ENCODE data around the gene P2RX4. TPM values are rescaled to one million over a fixed set of nuclear protein-coding genes. Genes with fewer than 3 reads are reported as not detected.

The P2RX4 gene
- total and polyA plus RNA-seq, 2 of the 13 experiments (the other 11 are each of a cell fraction or from before 2014, with no cell fraction given): 13.8 to 30.8 TPM

- WGBS (ENCODE audit: low lambda C conversion rate): 39% methylated on average over 3 of the region's 3 CpGs
- no peaks in the 10 kb centered on the region for H3K9me3 ChIP-seq (ENCODE audit: low read length)
- peaks cover 12% of the 10 kb centered on the region for H3K4me1 ChIP-seq (ENCODE audit: insufficient read depth, low read length)
- ATAC-seq: no peak
- POLR2A ChIA-PET: no interaction called here
- no peak overlapping the region for H2AFZ ChIP-seq (ENCODE audit: low read length)
- no peak for DNase-seq (ENCODE audit: low spot score)
- no peaks in the 10 kb centered on the region for H3K36me3 ChIP-seq (replicated peaks in 1 of 2; ENCODE audit: control insufficient read depth in 1 of 2, insufficient read depth in 2 of 2, low read length in 2 of 2)
- in situ Hi-C loops (cut with HindIII; ENCODE audit: extremely low pct_ligation_motif_present, low pct_unique_long_range_greater_than_20kb) (no loop called here), intact Hi-C loops (cut with micrococcal nuclease; ENCODE audit: unreplicated experiment) (no loop called here)
- CTCF ChIA-PET (ENCODE audit: low intra/inter-chr PET ratio, low total read pairs): no interaction called here
- no peaks in the 10 kb centered on the region for H3K79me2 ChIP-seq (ENCODE audit: insufficient read depth, low read length)
- H3K9ac ChIP-seq (ENCODE audit: insufficient read depth, low read depth, low read length): no peak overlapping the region
- no peak for FAIRE-seq
- no peak overlapping the region for H3K4me3 ChIP-seq (replicated peaks in 1 of 3; ENCODE audit: insufficient read depth in 1 of 3, low read depth in 2 of 3, low read length in 3 of 3)
- no peaks in the 10 kb centered on the region for H3K27me3 ChIP-seq (ENCODE audit: control insufficient read depth in 1 of 2, insufficient read depth in 2 of 2, low read length in 2 of 2)
- H4K20me1 ChIP-seq (ENCODE audit: insufficient read depth, low read length): no peaks in the 10 kb centered on the region
- no peak overlapping the region for H3K27ac ChIP-seq (ENCODE audit: extremely low read length, insufficient read depth, low read length)
- TF ChIP-seq NR2F2 (IDR thresholded peaks at IDR 0.05; ENCODE audit: borderline replicate concordance, low read depth) (no peak), TRIM22 (IDR thresholded peaks at IDR 0.05) (no peak), KAT7 (CRISPR knock-in tag; IDR thresholded peaks at IDR 0.05; ENCODE audit: borderline replicate concordance) (no peak), ZNF512 (CRISPR knock-in tag; IDR thresholded peaks at IDR 0.05) (no peak), SMARCE1 (IDR thresholded peaks at IDR 0.05; ENCODE audit: borderline replicate concordance) (no peak), NFAT5 (CRISPR knock-in tag; IDR thresholded peaks at IDR 0.05) (no peak), CENPX (CRISPR knock-in tag; IDR thresholded peaks at IDR 0.05) (no peak), CBX1 (IDR thresholded peaks at IDR 0.05; ENCODE audit: low read depth) (no peak), AKAP8 (CRISPR knock-in tag; IDR thresholded peaks at IDR 0.05) (no peak)
- TF ChIP-seq, protein P1, sequence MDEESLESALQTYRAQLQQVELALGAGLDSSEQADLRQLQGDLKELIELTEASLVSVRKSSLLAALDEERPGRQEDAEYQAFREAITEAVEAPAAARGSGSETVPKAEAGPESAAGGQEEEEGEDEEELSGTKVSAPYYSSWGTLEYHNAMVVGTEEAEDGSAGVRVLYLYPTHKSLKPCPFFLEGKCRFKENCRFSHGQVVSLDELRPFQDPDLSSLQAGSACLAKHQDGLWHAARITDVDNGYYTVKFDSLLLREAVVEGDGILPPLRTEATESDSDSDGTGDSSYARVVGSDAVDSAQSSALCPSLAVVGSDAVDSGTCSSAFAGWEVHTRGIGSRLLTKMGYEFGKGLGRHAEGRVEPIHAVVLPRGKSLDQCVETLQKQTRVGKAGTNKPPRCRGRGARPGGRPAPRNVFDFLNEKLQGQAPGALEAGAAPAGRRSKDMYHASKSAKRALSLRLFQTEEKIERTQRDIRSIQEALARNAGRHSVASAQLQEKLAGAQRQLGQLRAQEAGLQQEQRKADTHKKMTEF (CRISPR knock-in tag; IDR thresholded peaks at IDR 0.05): no peak
- TF ChIP-seq, protein P2, sequence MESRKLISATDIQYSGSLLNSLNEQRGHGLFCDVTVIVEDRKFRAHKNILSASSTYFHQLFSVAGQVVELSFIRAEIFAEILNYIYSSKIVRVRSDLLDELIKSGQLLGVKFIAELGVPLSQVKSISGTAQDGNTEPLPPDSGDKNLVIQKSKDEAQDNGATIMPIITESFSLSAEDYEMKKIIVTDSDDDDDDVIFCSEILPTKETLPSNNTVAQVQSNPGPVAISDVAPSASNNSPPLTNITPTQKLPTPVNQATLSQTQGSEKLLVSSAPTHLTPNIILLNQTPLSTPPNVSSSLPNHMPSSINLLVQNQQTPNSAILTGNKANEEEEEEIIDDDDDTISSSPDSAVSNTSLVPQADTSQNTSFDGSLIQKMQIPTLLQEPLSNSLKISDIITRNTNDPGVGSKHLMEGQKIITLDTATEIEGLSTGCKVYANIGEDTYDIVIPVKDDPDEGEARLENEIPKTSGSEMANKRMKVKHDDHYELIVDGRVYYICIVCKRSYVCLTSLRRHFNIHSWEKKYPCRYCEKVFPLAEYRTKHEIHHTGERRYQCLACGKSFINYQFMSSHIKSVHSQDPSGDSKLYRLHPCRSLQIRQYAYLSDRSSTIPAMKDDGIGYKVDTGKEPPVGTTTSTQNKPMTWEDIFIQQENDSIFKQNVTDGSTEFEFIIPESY (CRISPR knock-in tag; IDR thresholded peaks at IDR 0.05): no peak
- no peak overlapping the region for H3K4me2 ChIP-seq (ENCODE audit: low read depth, low read length)
- BruUV-seq (replicated peaks): no TSS peak
Measured at GRCh38 chr12:121182222-121182893, 27.6 kb upstream of the P2RX4 start.
